HG02571 (cell line): ENCODE data around the gene MTCL1.
"Not testable (repeated sequence)": the region's sequence is repeated elsewhere in the genome, so short reads cannot be mapped to it uniquely, and the experiment has no call there.

ENCODE experiments used
- ATAC-seq: cut with Tn5 transposase; IDR thresholded peaks from one replicate; pipeline ENCODE4 v1.9.1; 2021; ENCODE audit warnings: mild to moderate bottlenecking, moderate library complexity; ENCODE audit not compliant: unreplicated experiment

Gene MTCL1

DNA sequence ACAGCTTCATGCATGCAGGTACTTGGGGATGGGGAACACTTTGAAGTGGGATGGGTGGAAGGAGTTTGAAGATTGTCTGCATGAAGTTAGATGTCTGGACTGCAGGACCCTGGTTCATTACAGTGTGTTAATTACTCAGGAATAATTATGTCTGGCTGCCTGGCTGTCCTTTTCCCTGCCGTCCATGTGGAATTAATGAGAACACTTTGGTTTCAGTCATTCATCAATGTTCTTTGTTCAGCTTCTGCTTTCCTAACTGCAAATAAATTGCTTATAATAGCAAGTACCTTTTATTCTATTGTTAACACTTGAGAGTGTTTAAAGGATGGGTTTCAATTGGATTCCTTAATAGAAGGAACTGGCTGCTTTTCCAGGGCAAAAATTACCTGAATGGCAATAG, 35.8 kb downstream of the MTCL1 start:
- no peak for ATAC-seq

DNA sequence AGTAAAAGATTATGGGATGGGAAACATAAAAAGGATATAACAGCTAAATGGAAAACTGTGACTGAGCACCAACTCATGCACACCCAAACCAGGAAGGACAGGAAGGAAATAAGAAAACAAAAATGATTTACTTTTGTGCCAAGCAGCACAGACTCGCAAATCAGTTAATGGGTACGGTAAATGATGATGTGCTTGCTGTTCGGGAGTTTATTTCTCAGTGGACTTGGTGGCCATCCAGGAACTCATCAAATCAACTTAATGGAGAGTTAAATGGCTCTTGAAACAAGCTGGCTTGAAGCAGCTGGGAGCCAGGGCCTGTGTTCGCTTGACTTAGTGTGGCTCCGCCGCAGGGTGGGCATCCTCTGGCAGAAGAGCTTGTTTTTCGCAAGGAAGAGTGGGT, 36.2 kb downstream of the MTCL1 start:
- no peak for ATAC-seq

DNA sequence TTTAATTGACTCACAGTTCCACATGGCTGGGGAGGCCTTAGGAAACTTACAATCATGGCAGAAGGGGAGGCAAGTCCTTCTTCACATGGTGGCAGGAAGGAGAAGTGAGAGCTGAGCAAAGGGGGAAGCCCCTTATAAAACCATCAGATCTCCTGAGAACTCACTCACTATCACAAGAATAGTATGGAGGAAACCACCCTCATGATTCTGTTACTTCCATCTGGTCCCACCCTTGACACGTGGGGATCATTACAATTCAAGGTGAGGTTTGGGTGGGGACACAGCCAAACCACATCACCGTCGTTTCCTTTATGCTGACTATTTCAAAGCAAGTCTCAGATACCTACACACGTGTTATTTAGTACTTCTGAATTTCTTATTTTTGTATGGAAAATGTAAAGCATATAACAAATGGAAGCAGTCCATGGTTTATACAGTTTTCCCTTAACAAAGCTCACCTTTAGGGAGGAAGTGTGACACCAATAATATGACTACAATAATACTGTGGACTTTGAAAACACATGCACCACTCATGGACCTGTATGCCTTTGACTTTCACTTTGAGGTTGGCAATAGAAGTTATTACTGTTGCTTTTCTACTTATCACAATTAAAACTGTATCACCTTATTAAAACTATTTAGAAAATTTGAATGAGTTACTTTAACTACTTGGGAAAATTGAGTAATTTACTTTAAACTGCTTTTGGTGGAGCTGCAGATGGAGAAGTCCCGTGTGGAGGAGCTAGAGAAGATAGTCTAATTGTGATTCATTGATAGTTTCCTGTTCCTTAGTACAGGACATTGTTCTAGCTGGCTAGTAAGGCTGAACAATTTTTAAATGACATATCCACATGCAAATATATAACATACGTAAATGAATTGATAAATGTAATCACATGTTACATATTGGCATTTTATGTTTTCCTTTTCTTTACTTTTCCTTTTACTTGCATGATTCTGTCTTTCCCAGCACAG, 37.3 kb downstream of the MTCL1 start:
- no peak for ATAC-seq

DNA sequence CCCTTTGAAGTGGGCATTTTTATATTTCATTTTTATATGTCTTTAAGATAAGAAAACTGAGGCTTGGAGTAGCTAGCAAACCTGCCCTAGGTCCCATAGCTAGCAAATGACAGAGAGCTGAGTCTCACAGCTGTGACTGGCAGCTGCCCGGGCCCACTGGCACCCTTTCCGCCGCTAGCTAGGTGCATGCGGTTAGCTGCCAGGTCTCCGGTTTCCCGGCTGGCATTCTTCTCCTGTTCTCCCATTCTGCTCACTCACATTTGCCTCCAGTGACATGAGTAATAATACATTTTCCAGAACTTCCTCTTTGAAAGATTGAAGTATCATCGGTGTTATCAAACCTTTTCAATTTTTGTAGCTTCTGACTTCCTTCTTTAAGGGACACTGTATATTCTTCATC, 38.7 kb downstream of the MTCL1 start:
- no peak for ATAC-seq

DNA sequence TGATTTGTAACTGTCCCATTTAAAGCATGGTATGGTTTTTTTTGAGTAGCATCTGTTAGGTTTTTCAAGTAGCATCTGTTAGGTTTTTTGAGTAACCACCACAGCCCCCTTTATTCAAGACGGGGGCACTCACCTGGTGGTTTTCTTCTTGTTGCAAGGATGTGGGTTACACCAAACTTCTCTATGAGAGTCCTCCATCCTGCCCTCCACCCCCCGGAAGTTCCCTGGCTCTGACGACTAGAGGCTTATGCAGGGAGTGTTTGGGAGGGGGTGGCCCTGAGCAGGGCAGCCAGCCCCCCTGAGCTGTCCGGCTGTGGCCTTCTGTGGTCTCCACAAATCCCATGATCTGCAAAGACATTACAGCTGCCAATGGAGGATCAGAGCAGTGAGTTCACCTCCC, 39.3 kb downstream of the MTCL1 start:
- ATAC-seq, result no peak

DNA sequence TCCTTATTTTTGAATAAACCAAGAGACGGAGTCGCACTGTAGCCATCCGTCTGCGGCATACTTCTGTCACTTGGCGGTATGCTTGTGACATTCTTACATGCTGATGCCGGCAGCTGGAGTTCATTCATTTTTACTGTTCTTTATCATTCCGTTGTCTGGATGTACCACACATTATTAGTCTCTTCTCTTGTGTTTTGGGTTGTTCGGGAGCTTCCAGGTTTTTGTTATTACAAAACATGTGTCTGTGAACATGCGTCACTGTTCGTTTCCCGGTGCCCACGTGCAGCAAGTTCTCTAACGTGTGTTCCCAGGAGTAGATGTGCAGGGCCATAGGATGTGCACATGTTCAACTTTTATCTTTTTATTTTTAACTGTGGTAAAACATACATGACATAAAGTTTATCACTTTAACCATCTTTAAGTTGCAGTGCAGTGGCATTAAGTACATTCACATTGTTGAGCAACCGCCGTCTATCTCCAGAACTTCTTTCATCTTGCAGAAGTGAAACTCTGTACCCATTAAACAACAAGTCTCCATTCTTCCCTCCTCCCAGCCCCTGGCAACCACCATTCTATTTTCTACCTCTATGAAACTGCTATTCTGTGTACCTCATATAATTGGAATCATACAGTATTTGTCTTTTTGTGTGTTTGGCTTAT, 40.1 kb downstream of the MTCL1 start:
- ATAC-seq, result no peak

DNA sequence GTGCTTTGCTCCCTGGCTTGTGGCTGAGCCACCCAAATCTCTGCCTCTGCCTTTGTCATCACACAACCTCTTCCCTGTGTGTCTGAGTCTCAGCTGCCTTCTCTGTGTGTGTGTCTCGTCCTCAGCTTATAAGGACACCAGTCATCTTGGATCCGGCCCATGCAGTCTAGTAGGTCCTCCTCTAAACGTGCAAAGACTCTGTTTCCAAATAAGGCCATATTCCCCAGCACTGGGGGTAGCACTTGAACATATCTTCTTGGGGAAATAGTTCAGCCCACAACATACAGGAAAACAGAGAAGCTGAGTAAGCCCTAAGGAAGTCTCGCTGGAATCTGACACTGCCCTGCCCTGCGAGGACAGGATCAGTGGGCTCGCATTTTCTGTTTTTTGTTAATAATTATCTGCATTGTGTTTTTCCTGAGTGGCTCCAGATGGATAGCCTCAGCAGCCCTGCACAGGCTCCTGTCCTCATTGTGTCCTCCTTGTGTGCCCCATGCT, 42.1 kb downstream of the MTCL1 start:
- ATAC-seq, result no peak

DNA sequence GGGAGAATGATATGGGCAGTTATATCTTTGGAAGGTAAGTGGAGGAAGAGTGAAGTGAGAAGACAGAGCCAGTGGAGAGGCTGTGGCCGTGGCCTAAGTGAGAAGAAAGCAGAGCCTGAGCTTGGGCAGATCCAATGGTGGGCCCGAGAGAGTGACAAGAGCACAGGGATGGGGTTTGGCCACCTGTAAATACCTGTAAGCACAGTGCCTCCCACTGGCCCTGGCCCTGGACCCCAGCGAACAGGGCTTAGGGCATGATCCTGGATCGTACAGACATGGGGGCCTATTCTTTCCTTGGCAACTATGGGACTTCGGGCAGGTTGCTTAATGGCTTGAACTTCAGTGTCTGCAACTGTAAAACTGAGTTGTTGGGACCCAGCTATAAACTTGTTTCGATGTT, 44.1 kb downstream of the MTCL1 start:
- ATAC-seq, result no peak

DNA sequence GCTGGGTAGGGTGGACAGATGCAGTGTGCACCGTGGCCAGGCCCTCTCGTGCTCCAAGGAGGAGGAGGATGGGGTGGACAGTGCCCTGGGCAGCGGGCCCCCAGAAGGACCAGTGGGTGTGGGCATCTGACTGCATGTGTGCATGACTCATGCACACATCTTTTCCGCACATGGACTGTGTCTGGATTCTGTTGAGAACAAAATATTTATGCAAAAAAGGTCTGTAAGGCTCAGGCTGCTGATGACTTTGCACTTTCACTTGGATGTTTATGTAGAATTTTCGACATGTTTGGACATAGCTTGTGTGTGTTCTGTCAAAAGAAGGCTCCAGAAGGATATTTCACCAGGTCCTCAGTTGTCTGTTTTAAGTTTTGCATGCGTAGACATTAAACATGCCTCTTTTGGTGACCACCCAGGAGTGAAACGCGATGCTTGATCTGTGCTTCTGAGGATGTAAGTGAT, 45.6 kb downstream of the MTCL1 start:
- ATAC-seq, result no peak

DNA sequence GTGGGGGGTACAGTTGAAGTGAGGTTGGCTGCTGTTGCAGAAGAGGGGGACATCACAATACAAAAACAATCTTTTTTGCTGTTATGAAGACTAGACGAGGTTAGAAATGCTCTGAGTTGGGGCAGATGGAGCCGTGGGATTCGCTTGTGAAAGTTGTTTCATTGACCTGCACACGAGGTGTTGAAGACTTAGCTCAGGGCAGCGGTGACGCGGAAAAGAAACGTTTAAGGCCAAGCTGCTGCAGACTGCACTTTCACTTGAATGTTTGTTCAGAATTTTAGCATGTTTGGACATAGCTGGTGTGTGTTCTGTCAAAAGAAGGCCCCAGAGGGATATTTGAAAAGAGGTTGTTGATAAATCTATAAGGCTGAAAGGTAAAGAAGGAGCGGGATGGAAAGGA, 46.3 kb downstream of the MTCL1 start:
- ATAC-seq, result no peak

DNA sequence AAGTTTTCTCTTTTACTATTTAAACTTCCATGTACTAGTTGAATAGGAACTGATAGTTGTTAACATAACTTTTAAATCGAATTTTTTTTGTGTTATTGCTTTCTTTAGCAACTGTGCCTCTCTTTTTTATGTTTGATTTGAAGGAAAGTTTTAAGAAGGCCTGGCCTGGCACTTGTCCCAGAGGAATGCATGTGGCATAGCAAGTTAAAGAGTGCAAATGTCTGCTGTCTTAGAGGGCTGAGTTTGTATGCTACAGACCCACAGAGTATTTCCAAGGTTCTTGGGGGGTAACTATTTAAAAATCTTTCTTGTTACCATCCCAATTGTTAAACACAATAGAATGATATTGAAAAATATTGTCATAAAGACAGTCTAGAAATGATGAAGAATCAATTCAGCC, 47.0 kb downstream of the MTCL1 start:
- ATAC-seq, result no peak

DNA sequence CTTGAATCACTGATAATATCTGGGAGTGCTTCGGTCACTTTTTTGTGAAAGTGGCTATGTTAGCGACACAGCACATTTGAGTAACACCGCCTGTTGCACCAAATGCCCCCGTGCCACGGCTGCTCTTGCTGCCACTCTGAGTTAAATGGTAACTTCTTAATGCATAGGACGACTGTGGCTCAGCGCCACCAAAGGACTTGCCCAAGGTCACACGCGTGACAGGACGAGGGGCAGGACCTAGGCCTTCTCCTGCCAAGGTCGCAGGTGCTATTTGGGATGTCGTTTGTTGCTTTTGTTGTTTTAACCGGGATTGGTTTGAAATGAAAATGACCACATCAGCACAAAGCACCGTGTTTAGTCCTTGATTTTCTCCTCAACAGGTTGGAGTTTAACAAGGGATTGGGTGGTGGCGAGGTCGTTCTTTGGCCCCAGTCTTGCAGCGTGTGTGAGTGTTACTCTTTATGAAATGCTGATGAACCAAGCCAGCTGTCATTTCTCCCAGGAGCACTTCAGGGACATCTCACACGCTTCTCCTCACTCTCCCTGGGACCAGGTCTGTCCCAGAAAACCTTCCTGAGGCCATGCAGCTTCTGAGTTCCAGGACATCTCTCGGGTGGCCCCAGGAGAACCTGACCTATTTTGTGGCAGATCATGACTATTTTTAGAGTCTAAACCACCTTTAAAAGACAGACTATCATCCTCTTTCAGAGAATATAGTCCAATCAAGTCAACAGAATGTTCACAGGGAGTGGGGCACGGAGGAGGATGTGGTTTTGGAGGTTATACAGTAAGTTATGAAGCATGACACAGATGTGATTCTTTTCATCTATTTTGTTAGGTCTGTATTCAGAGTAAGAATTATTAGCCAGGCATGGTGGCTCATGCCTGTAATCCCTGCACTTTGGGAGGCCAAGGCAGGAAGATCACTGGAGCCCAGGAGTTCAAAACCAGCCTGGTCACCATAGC, 49.9 kb downstream of the MTCL1 start:
- ATAC-seq, result no peak

DNA sequence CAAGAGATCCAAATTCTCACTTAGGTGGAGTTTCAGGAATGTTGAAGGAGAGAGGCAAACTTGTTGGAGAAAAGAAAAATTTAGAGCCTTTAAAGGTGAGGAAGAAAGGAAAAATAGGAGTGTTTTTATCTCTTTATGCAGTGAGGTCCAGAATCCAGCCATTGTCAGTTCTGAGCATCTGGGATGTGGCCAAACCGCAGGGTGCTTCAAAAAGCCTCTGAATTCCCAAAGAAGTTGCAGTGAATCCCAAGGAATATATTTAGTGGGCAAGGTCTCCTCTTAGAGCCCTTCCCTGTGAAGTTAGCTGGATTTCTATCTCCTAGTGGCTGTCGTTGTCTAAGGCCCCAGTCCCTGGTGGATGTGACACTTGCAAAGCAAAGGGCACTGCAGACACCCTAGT, 51.2 kb downstream of the MTCL1 start:
- no peak for ATAC-seq

DNA sequence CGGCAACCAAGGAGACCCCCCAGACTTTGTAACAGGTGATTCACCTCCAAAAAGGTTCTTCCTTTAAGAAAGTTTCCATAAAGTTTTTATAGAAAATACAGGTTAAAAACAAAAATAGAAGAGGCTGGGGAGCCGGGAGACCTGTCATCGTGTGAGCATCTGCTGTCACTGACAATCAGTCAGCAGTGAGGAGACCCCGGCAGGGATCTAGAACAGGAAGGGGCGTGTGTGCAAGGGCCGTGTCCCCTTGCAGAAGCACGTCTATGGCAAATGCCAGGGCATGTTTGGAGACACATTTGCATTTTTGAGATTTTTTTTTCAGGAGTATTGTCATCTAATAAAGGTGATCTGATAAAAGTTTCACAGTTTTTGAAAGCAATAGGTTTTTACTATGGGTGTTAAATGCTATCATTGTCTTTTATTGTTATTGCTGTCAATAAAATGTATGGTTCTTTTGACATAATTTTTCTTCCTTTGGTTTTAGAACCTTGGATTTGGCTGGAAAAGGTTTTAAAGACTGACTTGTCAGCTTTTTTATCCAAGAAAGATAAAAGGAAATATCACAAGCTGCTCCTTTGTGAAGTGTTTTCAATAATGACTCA, 52.1 kb downstream of the MTCL1 start:
- no peak for ATAC-seq

DNA sequence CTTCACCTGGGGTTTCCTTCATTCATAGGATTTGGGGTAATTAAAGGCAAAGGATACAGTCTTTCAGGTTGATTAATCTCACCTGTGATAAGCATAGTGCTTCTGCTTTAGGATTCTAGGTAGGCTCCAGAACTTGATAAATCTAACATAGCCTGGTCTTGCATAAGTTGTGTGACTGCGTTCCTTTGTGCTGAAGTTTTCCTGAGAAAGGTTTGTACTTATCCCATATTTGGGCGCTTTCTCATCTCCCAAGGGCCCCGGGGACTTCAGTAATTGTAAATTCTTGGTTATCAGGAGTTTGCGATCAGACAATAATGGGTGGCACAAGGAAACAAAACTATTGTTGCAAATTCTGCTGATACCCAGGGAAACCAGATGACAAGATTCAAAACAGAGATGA, 53.1 kb downstream of the MTCL1 start:
- ATAC-seq, result no peak

DNA sequence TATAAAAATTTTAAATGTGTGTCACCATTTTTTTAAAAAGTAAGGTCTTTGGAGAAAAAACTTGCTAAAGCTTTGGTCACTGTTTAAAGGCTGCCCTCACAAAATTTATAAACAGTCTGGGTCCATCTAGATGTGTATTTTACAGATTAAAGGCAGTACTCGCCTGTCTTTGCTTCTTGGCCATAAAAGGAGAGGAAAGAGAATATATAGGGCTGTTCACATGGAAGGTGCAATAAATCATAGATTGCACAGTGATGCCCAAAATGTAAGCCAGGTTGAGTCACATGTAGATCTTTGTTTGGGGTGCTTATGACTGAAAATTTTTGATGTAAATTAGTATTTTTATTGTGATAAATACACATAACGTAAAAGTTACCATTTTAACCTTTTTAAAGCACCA, 55.6 kb downstream of the MTCL1 start:
- no peak for ATAC-seq

DNA sequence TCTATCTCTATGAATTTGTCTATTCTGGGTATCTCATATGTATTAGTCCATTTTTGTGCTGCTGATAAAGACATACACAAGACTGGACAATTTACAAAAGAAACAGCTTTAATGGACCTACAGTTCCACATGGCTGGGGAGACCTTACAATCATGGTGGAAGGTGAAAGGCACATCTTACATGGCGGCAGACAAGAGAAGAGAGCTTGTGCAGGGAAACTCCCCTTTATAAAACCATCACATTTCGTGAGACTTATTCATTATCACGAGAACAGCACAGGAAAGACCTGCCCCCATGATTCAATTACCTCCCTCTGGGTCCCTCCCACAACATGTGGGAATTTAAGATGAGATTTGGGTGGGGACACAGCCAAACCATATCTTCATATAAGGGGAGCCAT, 56.2 kb downstream of the MTCL1 start:
- ATAC-seq, result not testable (repeated sequence)

DNA sequence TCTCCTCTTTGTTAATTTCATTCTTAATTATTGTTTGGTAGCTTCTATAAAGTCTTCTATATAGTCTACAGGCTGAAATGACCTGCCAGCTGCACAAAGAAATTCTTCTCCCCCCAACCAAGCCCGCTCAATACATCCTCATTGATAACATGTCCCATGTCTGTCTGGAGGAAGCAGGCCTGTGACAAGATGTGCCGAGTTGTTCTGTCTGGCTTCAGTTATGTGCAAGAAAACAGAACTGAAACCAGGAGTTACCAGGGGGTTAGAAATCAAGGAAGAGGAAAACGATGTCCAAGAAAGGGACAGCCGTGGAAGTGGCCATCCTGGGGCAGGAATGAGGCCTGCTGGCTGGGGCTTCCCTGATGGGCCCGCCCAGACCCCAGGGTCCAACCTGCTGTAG, 57.6 kb downstream of the MTCL1 start:
- ATAC-seq, result no peak

DNA sequence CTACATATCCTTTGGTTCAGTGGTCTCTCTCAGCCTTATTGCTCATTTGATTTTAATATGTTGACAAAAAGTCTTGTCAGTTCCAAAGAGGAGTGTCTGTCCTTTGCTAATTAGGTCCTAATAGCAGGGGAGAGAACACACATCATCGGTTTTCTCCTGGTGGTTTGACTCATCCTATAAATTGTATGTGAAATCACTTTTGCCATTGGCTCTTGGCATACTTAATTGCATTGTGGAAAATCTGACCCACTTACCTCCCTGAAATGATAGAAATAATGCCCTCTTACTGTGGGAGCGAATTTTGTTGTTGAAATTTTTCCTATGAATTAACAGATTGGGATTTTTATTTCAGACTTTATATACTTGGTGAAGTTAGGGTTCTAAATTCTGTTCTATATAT, 58.3 kb downstream of the MTCL1 start:
- ATAC-seq, result no peak

DNA sequence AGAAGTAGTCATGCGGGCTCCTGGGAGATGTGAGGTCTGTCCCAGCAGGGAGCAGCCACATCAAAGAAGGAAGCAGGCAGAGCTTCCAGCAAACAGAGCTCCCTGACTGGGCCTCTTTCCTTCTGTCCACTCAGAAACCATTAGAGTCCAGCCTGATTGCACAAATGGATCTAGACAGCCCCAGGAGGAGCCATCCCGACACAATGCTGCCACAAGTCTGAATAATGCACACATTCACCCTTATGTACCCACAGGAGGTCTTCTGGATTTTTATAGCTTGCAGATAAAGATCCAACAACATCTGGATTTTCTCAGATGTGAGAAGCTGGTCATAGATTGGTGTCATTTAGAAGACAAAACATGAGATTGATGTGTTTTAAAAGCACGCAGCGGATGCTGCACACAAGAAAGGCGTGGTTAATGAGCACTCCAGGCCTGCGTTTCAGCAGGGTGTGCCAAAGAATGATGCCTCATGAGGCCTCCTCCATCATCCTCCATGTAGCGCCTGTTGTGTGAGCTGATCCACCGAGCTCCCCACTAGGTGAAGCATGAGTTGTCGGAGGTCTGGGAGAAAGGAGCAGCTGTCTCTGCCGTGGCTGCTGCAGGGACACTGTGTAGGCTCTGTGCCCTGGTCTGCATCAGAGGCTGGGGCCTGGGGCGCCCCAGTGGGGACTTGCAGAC, 60.6 kb downstream of the MTCL1 start:
- ATAC-seq, result no peak
